Breast epithelium (tissue), 3 donors: ENCODE measurements around the gene KRTAP10-1.

ENCODE experiments used
- POLR2A ChIP-seq: fragments of 450-650 bp; IDR thresholded peaks from one replicate; pipeline ENCODE4 v1.6.1; 2016; ENCODE audit warnings: antibody characterized with exemption, mild to moderate bottlenecking, moderate library complexity
- POLR2AphosphoS5 ChIP-seq, 3 donors: sonication (generic); formaldehyde crosslinking; IDR thresholded peaks; one replicate each; pipeline ENCODE4 v1.6.1; 2017; ENCODE audit warnings: antibody characterized with exemption in 3 of 3
- TF ChIP-seq, protein P1 (sequence below), 3 donors: fragments of 450-650 bp; IDR thresholded peaks; one replicate each; pipeline ENCODE4 v1.5.1; 2016 to 2017; ENCODE audit warnings: antibody characterized with exemption in 3 of 3, mild to moderate bottlenecking in 3 of 3, moderate library complexity in 3 of 3

DNA sequence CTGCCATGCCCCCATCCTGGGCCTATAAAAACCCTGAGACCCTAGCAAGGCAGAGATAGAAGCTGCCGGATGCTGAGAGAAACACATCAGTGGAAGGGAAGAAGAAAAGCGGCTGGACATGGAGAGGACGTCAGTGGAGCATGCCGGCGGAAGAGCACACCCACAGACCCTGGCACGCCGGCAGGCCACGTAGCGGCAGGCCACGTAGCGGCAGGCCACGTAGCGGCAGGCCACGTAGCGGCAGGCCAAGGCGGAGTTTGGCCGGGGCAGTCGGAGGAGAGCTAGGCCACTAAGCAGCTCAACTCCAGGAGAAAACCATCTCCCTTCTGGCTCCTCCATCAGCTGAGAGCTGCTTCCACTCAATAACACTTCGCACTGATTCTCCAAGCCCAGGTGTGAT lies 49.6 kb downstream of the KRTAP10-1 start:
- TF ChIP-seq, protein P1, sequence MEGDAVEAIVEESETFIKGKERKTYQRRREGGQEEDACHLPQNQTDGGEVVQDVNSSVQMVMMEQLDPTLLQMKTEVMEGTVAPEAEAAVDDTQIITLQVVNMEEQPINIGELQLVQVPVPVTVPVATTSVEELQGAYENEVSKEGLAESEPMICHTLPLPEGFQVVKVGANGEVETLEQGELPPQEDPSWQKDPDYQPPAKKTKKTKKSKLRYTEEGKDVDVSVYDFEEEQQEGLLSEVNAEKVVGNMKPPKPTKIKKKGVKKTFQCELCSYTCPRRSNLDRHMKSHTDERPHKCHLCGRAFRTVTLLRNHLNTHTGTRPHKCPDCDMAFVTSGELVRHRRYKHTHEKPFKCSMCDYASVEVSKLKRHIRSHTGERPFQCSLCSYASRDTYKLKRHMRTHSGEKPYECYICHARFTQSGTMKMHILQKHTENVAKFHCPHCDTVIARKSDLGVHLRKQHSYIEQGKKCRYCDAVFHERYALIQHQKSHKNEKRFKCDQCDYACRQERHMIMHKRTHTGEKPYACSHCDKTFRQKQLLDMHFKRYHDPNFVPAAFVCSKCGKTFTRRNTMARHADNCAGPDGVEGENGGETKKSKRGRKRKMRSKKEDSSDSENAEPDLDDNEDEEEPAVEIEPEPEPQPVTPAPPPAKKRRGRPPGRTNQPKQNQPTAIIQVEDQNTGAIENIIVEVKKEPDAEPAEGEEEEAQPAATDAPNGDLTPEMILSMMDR (IDR thresholded peaks at IDR 0.05) = no peak
- no peak for TF ChIP-seq POLR2A
- no peak for TF ChIP-seq POLR2AphosphoS5 (IDR thresholded peaks at IDR 0.05)
